SW480 (cell line): ENCODE results near the gene MTR.
"Not testable (repeated sequence)": the region's sequence is repeated elsewhere in the genome, so short reads cannot be mapped to it uniquely, and the experiment has no call there.

ENCODE experiments used
- DNase-seq: peaks from one replicate; pipeline ENCODE4 v3.0.0-alpha.2; 2016; ENCODE audit warnings: low spot score

Gene MTR

DNA sequence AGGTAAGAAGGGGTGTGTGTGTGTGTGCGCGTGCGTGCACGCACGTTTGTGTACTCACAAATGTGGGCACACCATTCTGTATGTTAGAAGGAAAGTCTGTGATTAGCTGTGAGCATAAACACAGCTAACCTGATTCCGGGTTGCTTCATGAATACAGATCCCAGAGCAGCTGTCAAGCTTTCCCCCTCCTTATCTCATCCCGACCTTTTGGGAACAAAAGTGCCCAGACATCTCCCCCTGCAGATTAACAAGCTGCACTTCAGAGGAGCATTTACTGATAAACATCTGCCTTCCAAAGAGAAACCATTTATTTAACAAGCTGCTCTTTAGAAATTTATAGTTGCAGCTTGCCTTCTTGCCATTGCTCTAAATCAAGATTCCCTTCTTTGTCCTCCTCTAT lies 112.1 kb downstream of the MTR start:
- DNase-seq, result no peak

DNA sequence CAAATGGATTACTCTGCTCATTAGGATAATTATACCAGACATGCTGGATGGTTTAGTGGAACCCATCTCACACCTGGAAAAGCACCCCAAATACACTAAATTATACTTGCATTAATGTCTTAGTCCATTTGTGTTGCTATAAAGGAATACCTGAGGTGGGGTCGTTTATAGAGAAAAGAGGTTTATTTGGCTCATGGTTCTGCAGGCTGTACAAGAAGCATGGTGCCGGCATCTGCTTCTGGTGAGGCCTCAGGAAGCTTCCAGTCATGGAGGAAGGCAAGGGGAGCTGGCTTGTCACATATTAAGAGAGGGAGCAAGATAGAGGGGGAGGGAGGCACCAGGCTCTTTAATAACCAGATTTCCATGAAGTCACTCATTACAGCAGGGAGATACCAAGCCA lies 113.6 kb downstream of the MTR start:
- DNase-seq, result no peak

DNA sequence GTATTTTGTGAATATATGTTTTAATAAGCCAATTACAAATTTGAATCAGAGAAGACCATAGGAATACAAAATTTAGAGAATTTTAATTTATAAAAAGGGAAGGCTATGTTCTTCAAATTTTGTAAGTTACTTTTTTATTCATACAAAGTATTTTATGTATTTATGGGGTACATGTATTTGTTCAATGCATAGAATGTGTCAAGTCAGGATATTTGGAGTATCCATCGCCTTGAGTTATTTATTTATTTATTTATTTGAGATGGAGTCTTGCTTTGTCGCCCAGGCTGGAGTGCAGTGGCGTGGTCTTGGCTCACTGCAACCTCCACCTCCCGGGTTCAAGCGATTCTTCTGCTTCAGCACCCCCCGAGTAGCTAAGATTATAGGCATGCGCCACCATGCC lies 116.0 kb downstream of the MTR start:
- DNase-seq, result not testable (repeated sequence)

DNA sequence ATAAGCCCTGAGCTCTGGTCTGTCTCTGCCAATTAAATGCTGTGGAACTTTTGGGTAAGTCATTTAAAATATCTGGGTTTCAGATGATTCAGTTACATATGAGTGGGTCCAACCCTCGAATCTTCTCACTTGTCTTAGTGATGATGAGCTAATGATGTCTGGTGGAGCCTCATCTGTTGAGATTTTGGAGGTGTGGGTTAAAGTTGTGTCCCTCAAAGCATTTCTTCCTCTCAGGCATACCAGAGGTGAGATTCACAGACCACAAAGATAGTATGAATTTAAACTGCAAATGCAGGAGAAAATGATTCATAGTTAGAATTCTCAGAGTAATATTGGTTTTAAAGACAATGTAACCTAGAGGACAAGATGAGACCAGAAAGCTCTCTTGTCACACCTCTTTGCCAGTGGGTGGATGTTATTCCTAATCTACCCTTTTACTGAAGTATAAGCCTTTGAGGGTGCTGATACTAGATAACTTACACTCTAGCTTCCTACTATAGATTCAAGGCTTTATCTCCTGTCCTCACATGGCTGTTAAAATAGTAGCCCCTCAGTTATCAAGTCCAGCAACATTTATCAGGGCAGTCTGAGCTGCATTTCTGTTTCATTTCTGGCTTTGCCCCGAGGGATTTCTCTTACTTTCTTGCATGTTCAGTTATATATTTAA lies 118.4 kb downstream of the MTR start:
- DNase-seq, result no peak

DNA sequence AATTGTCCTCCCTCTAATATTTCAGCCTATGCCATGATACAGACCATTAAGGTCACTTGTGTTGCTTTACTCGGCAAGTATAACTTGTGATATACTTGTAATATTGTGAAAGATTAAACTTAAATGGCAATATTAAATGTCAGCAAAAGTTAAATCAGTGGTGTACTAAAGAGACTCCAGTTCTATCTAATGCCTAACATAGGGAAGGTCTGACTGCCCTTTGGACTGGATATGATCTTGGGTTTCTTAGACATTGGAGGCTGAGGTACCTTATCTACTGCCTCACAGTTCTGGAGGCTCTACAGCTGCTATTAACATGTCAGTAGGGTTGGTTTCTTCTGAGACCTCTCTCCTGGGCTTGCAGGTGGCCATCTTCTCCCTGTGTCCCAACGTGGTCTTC lies 119.3 kb downstream of the MTR start:
- DNase-seq, result no peak

DNA sequence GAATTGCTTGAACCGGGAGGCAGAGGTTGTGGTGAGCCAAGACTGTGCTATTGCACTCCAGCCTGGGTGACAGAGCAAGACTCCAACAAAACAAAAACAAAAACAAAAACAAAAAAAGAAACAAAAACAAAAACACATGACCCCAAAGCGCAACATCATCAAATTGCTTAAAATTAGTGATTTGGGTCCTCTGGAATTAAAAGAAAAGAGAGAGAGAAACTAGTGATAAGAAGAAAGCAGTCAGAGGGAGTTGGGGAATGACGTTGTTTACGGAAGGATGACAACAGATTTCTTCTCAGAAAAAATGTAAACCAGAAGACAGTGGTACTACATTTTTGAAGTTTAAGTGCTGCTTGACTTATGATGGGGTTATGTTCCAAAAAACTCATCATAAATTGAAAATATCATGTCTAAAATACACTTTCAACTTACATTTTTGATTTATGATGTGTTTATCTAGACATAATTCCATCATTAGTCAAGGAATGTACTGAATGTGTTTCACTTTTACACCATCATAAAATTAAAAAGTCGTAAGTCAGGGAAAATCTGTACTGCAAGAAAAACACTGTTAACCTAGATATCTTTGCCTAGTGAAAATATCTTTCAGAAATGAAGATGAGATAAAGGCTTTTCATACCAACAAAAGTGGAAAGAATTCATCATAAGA lies 121.2 kb downstream of the MTR start:
- DNase-seq, result no peak

DNA sequence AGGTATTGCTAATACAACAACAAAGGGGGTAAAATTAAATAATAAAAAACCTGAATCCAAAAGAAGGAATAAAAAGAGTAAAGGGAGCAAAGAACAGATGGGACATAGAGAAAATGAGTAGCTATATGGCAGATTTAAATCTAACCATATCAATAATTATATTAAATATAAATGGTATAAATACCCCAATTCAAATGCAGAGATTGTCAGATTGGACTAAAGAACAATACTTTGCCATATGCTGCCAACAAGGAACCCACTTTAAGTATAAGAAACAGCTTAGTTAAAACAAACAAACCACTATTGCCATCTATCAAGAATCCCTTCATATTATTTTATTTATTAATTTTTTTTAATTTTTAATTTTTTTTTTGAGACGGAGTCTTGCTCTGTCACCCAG lies 122.4 kb downstream of the MTR start:
- no peak for DNase-seq

DNA sequence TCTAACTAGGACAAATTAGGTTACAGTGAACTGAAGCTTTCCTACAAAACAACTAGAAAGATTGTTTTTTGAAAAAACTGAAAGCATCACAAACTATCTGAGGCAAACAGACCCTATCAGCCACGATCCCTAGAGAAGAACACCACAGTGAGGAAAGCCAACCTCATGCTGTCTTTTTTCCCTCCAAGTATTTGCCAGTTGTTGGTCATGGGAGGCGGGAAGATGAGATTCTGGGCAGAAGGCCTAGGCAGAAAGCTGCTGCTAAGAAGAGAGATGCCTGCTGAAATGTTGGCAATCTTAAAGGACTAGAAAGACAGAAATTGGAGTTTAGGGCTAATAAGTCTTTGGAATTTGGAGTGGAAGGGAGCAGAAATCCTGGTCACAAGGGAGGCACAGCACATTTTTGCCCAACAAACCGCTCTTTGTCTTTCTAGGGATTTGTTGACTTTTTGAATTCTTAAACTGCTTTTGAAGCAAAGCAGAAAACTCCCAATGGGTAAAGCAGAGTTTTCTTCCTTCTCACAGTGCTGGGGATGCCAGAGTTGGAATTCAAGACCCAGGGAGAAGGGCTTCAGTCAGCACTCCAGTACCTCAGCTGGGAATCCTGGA lies 125.3 kb downstream of the MTR start:
- DNase-seq, result no peak

DNA sequence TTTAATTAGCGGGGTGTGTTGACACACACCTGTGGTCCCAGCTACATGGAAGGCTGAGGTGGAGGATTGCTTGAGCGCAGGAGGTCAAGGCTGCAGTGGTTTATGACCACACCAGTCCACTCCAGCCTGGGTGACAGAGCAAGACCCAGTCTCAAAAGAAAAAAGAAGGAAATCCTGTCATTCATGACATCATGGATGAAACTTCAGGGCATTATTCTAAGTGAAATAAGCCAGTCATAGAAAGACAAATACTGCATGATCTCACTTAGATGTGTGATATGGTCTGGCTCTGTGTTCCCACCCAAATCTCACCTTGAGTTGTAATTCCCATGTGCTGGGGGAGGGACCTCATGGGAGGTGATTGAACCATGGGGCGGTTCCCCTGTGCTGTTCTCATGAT lies 126.5 kb downstream of the MTR start:
- no peak for DNase-seq

DNA sequence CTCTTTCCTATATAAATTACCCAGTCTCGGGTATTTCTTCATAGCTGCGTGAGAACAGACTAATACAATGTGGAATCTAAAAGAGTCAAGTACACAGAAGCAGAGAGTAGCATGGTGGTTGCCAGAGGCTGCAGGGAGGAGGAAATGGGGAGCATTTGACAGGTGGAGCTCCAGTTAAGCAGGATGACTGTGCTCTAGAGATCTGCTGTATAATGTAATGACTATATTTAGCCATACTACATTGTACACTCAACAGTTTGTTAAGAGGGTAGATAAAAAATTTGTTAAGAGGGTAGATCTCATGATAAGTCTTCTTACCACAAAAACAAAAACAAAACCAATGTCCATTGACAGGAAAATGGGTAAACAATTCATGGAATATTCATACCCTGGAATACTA lies 127.1 kb downstream of the MTR start:
- DNase-seq, result no peak

DNA sequence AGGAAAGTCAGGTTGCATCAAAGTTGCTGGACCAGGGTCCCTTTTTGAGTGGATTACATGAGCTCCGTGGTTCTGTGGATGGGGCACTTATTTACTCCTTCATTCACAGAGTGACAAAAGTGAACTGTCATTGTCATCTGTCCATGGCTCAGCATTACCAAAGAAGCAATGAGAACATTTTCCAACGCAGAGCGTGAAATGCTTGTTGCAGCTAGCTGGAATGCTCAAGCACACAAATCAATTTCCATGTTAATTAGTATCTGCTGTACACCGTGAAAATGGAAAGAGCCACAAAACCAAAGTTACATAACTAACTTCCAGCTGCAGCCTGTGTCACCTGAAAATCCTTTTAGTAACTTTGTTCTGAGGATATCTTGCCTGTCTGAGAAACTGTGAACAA lies 130.3 kb downstream of the MTR start:
- no peak for DNase-seq

DNA sequence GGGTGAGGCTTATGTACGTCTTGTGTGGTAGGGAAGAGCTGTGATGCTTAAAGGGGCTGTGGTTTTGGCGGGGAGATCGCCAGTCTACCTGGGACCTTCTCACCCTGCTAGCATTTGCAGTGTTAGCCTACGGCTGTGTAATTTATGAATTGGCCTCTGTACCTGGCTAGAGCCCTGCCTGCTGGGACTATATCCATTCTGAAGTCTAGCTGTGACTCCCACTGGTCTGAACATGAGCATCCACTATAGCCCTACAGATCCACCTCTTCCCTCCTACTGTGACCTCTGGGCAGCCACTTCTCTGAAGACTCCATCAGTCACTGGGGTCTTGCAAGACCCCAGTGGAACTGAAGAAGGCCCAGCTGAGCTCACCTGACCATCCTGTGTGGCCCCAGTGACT lies 135.4 kb downstream of the MTR start:
- no peak for DNase-seq

DNA sequence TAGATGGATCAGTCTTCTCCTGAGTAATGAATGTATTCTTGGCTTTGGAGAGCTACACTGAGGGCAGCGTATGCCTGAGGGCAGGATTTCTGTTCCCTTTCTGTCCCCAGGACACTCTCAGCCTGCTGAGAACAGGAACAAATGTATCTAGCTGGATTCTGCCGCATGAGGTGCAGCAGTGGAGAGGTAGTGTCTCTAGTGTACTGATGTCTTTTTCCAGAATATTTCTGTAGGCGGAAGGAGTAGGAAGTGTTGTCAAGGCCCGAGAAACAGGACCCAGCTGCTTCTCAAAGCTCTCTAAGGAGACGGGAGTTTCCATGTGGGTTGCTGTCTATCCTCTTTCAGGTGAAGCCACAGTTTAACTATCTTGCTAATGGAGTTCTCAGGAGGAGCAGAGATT lies 143.7 kb downstream of the MTR start:
- DNase-seq, result no peak

DNA sequence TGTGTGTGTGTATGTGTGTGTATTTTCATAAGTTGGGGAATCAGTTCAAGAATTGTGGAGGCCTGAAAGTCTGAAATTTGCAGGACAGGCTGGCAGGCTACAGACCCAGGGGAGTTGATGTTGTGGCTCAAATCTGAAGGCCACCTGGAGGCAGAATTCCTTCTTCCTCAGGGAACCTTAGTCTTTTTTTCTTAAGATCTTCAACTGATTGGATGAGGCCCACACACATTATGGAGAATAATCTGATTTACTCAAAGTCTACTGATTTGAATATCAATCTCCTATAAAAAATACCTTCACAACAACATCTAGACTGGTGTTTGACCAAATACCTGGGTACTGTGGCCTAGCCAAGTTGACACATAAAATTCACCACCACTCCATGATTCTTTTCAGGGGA lies 147.3 kb downstream of the MTR start:
- DNase-seq, result no peak

DNA sequence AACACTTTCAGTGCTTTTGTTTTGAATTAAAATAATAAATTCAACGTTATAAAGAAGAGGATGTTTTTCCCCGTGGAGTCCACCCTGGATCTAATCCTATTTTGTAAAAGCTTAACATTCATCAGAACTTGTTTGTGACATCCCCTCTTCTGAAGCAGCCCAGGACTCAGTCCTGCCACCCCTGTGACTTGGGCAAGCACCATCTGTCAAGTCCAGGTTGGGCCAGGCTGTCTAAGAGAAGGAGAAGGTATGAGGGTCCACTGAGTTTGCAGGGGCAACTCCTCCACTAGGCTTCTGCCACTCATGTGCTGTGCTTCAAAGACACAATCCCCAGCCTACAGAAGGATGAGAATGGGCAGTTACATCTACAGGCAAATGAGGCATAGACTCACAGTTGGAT lies 149.5 kb downstream of the MTR start:
- no peak for DNase-seq

DNA sequence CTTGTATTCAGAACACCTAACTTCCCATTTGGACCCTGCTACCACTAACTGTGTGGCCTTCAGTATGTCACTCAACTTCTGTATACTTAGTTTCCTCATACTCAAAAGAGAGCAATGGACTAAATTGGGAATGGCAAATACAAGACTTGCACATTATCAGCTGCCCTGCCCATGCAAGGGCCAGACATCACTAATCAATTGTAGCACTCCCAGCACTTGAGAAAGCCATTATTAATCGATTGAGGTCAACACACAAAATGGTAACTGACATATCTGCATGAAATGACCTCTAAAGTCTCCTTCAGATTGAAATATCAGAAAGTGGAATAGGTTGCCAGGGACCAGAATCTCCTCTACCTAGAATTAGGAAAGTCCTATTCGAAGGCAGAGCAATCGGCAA lies 149.9 kb downstream of the MTR start:
- DNase-seq, result no peak

DNA sequence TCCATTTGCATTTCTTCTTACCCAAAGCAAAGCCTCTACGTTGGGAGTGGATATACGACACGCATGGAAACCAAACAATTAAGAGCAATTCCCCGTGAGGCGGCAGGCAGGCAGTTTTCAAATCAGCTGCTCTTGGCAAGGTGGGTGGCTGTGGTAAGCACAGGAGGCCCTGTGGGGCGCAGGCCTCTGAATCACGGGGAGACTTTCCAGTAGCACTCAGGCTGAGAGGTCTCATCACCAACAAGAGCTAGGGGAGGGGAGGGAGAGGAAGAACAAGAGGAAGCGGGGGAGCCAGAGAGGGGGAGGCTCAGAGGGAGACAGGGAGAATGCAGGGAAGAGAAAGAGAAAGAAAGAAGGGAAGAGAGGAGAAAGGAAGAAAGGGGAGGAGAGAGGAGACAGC lies 152.7 kb downstream of the MTR start:
- no peak for DNase-seq

DNA sequence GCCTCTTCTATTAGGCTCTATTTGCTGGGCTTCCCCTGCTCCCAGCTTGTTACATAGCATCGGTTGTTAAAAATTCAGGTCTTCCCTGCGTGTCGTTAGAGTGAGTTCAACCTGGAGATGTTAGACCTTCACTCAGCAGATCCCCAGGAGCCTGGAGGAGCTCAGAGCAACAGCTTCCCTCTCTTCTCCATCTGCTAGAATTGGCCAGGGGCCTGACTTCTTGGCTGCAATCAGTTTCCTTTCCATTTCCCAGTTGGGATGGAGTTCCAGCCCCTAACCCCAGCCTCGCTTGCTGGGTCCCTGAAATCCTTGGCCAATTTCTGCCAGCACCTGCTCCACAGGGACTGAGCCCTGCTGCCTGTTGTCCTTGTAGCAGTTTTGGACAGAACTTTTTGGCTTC lies 153.3 kb downstream of the MTR start:
- no peak for DNase-seq

DNA sequence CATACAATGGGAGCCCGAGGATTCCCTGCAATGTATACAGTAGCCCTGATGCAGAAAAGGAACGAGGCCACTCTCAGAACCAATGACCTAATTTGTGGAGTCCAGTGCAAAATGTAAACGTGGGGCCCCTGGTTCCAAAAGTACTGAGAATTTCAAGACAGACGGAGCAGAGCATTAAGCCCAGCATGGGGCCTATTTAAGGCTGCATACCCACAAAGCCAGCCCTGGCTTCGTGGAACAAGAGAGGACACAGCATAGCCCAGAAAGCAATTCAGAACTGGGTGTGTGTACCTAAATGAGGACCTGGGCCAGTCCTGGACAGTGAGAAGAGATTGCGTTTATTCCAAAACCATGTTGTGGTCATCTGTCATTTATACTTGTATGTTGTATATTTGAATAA lies 153.9 kb downstream of the MTR start:
- no peak for DNase-seq

DNA sequence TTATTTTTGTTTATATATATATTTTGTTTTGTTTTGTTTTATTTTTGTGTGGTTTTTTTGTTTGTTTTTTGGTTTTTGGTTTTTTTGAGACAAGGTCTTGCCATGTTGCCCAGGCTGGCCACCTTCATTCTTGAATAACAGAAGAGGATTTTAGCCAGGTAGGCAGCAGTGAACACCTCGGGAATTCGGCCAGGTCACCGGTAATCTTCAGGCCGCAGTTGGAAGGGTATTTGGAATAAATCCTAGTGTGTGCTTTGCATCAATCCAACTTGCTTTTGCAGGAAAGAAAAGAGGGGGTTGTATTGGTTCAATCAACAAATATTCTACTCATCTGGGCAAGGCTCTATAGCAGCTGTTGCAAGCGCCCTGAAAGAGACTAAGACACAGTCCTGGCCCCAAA lies 155.3 kb downstream of the MTR start:
- DNase-seq, result no peak

DNA sequence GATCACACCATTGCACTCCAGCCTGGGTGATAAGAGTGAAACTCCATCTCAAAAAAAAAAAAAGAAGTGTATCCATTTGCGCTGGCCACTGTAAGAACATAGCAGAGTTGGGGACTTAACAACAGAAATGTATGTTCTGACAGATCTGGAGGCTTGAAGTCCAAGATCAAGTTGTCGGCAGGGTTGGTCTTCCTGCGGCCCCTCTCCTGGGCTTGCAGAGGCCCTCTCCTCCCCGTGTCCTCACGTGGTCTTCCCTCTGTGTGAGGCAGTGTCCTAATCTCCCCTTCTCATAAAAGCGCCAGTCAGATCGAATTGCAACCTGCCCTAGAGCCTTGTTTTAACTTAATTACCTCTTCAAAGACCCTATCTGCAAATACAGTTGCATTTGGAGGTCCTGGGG lies 156.6 kb downstream of the MTR start:
- DNase-seq, result no peak

DNA sequence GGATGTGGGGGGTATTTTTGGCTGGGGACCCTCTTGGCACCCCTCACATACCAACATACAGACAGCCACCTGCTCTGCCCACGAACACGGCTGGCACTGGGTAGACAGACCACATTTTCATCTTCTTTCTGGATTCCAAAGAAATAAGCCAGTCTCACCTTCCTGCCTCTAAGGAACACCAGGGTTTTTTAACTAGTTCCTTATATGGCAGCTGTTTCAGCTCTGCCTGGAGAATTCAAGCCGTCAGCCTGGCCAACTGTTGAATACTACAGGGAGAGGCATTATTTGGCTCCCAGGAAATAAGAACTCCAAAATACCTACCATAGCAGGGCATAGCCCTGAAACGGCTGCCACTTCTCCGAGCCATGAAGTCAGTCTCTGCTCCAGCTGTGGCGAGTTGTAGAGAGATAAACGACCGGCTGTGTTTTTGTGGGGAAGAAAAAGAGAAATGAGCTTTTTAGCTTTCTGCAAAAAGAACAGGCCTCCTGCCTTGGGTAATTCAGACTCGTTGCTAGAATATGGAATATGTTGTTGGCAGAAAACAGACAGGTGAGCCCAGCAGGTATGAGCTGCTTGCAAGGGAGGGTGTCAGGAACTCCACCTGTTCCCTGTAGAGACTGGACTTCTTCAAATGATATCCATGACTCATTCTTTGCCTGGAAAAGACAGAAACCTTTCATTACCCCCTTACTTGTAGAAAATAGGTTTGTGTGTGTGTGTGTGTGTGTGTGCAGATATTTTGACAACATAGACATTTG lies 157.3 kb downstream of the MTR start:
- DNase-seq, result no peak

DNA sequence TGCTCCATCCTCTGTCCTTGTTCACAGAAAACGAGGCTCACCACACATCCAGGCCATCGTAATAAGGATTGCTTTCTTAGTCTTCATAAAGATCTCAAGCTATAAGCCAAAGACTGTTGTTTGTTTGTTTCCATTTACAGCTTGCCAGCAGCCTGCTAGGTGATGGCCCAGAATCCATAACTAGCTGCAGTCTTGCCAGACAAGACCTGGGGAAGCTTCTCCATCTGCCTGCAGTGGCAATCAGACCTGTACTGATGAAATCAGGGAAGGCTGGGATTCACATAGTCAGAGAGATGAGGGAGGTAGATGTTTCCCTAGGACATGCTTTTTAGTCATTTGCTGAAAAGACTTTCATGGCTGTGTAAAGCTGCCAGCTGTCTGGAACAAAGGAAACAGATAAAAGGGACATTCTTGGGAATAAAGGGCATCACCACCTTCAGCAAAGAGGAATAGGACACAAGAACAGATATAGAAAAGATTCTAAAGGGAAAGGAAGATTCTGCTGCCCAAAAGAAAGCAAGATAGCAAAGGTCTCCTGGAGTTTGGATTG lies 158.1 kb downstream of the MTR start:
- no peak for DNase-seq
